HCT116 (cell line): ENCODE data around the gene ALLC. TPM values are rescaled to one million over a fixed set of nuclear protein-coding genes. Genes with fewer than 3 reads are reported as not detected.

Source experiments
- ATAC-seq: fragments of 200-7000 bp; cut with Tn5 transposase; 2 replicates; pipeline ENCODE4 v1.9.1; 2020; ENCODE audit warnings: mild to moderate bottlenecking, moderate library complexity
- BruUV-seq: library from RNA; stranded (reverse); fragments of 400-500 nt; replicated peaks from 2 replicates; lab custom pipeline; 2021; lab: Mats Ljungman, UMichigan
- CTCF ChIA-PET: fragments of 300-600 bp; sonication (Branson Sonifier 250); formaldehyde crosslinking; loops from one replicate; lab custom pipeline; 2021; ENCODE audit warnings: antibody characterized with exemption; lab: Charles Lee
- POLR2A ChIA-PET: fragments of 300-600, 350-600 bp; sonication (Branson Sonifier 250); formaldehyde crosslinking; loops from one replicate; lab custom pipeline; 2021; ENCODE audit warnings: antibody characterized with exemption; lab: Charles Lee
- RAD21 ChIA-PET, 2 experiments: fragments of 300-600 bp; sonication (Branson Sonifier 250); formaldehyde crosslinking; loops; one replicate each; lab custom pipeline; 2023; ENCODE audit warnings: low total read pairs in 2 of 2; ENCODE audit not compliant: uncharacterized antibody in 2 of 2, unreplicated experiment in 2 of 2, low non-redundant PET in 1 of 2; lab: Charles Lee
- DNase-seq: peaks from one replicate; pipeline ENCODE4 v3.0.0-alpha.2; 2010; ENCODE audit warnings: low read depth, low spot score
- H2AFZ ChIP-seq: fragments of 200-600 bp; shearing (Covaris generic), sonication (generic); 2 replicates; pipeline ENCODE4 v1.6.1; 2017; ENCODE audit warnings: low read depth, mixed run types, mixed read lengths, antibody characterized with exemption, low read length; ENCODE audit not compliant: poor library complexity, severe bottlenecking
- H3K27ac ChIP-seq: 2 replicates; pipeline ENCODE4 v1.5.1; 2012; ENCODE audit warnings: low read depth, low read length
- H3K27me3 ChIP-seq: fragments of 200-600 bp; sonication (generic); 2 replicates; pipeline ENCODE4 v1.6.1; 2016; ENCODE audit warnings: mixed run types, low read length, mixed read lengths; ENCODE audit not compliant: insufficient read depth
- H3K36me3 ChIP-seq, 2 experiments: fragments of 200-500 bp in 1 of 2; fragments of 200-600 bp in 1 of 2; sonication (Bioruptor generic) in 1 of 2; sonication (generic) in 1 of 2; 2 replicates each; pipeline versions ENCODE4 v1.5.1 to v1.6.1; 2014 to 2016; ENCODE audit warnings: low read length in 2 of 2, inconsistent platforms in 1 of 2, mixed read lengths in 1 of 2, mixed run types in 1 of 2; ENCODE audit not compliant: insufficient read depth in 2 of 2, control insufficient read depth in 1 of 2
- H3K4me1 ChIP-seq, 2 experiments: fragments of 200-600 bp in 1 of 2; sonication (generic) in 1 of 2; 2 replicates each; pipeline versions ENCODE4 v1.5.1 to v1.6.1; 2012 to 2017; ENCODE audit warnings: low read length in 2 of 2, inconsistent platforms in 1 of 2, mild to moderate bottlenecking in 1 of 2, mixed read lengths in 1 of 2, mixed run types in 1 of 2, moderate library complexity in 1 of 2; ENCODE audit not compliant: insufficient read depth in 2 of 2, control insufficient read depth in 1 of 2
- H3K4me2 ChIP-seq: fragments of 200-600 bp; sonication (generic); 2 replicates; pipeline ENCODE4 v1.6.1; 2017; ENCODE audit warnings: mixed run types, low read length, mixed read lengths
- H3K4me3 ChIP-seq, 2 experiments: fragments of 200-600 bp in 1 of 2; sonication (generic) in 1 of 2; replicated peaks in 1 of 2; 2 replicates each; pipeline ENCODE4 v1.5.1; 2011 to 2016; ENCODE audit warnings: low read length in 2 of 2, control low read depth in 1 of 2, low read depth in 1 of 2, mild to moderate bottlenecking in 1 of 2, mixed read lengths in 1 of 2, mixed run types in 1 of 2
- H3K79me2 ChIP-seq: fragments of 200-600 bp; sonication (generic); 2 replicates; pipeline ENCODE4 v1.6.1; 2017; ENCODE audit warnings: mild to moderate bottlenecking, mixed run types, low read length, moderate library complexity, mixed read lengths; ENCODE audit not compliant: insufficient read depth
- H3K9ac ChIP-seq: fragments of 200-600 bp; sonication (generic); 2 replicates; pipeline ENCODE4 v1.6.1; 2016; ENCODE audit warnings: low read length, mixed read lengths
- H3K9me2 ChIP-seq: fragments of 200-600 bp; sonication (generic), shearing (Covaris generic); 2 replicates; pipeline ENCODE4 v1.6.1; 2017; ENCODE audit warnings: mixed run types, mild to moderate bottlenecking, moderate library complexity; ENCODE audit not compliant: insufficient read depth
- H3K9me3 ChIP-seq, 2 experiments: fragments of 200-500 bp in 1 of 2; fragments of 200-600 bp in 1 of 2; sonication (Bioruptor generic) in 1 of 2; sonication (generic) in 1 of 2; 2 replicates each; pipeline ENCODE4 v1.6.1; 2014 to 2017; ENCODE audit warnings: low read length in 2 of 2, mixed read lengths in 2 of 2, inconsistent platforms in 1 of 2, low read depth in 1 of 2, mild to moderate bottlenecking in 1 of 2, mixed run types in 1 of 2, moderate library complexity in 1 of 2; ENCODE audit not compliant: control insufficient read depth in 1 of 2, insufficient read depth in 1 of 2
- H4K20me1 ChIP-seq: fragments of 200-600 bp; sonication (generic), shearing (Covaris generic); 2 replicates; pipeline ENCODE4 v1.6.1; 2017; ENCODE audit warnings: mixed run types, mild to moderate bottlenecking, moderate library complexity; ENCODE audit not compliant: insufficient read depth
- ELF1 ChIP-seq: IDR thresholded peaks from 2 replicates; pipeline ENCODE4 v1.6.1; 2012; ENCODE audit warnings: low read depth, borderline replicate concordance
- EZH2phosphoT487 ChIP-seq: fragments of 200-600 bp; IDR thresholded peaks from 2 replicates; pipeline ENCODE4 v1.6.1; 2018; ENCODE audit warnings: antibody characterized with exemption, borderline replicate concordance
- RAD21 ChIP-seq: IDR thresholded peaks from 2 replicates; pipeline ENCODE4 v1.6.1; 2012; ENCODE audit warnings: low read depth, mild to moderate bottlenecking
- REST ChIP-seq: IDR thresholded peaks from 2 replicates; pipeline ENCODE4 v1.6.1; 2012; ENCODE audit warnings: low read depth
- SIN3A ChIP-seq: IDR thresholded peaks from 2 replicates; pipeline ENCODE4 v1.6.1; 2012; ENCODE audit warnings: low read depth
- ZBTB33 ChIP-seq: IDR thresholded peaks from 2 replicates; pipeline ENCODE4 v1.6.1; 2011; ENCODE audit warnings: mild to moderate bottlenecking, low read length, moderate library complexity; ENCODE audit not compliant: insufficient replicate concordance; ENCODE audit errors: extremely low read depth
- intact Hi-C: fragments of 100-400 bp; cut with micrococcal nuclease; formaldehyde crosslinking; loops from 2 replicates; pipeline ENCODE4 v1.10.0; 2022
- total RNA-seq: library from RNA; stranded (reverse); gene quantifications from one replicate; pipeline ENCODE4 v1.2.1, GENCODE V29; 2021; ENCODE audit not compliant: unreplicated experiment

The ALLC gene
- total RNA-seq, 1 experiment from 2014 or later = not detected

- Histone ChIP-seq H3K79me2 (no peaks in the 10 kb centered on the region), H2AFZ (no peak overlapping the region), H3K9ac (no peak overlapping the region), H3K9me3 (no peaks in the 10 kb centered on the region), H3K27me3 (peaks cover 24% of the 10 kb centered on the region), H3K27ac (no peak overlapping the region), H3K9me2 (no peaks in the 10 kb centered on the region), H4K20me1 (no peaks in the 10 kb centered on the region), H3K4me2 (no peak overlapping the region), H3K36me3 (no peaks in the 10 kb centered on the region), H3K4me1 (no peaks in the 10 kb centered on the region), H3K4me3 (no peak overlapping the region)
- BruUV-seq = no TSS peak
- RAD21 ChIA-PET = no interaction called here
- ATAC-seq = no peak
- TF ChIP-seq ZBTB33 (no peak), EZH2phosphoT487 (no peak), ELF1 (no peak), REST (no peak), SIN3A (no peak), RAD21 (no peak)
- intact Hi-C loops = no loop called here
- DNase-seq = no peak
- CTCF ChIA-PET = no interaction called here
- POLR2A ChIA-PET = no interaction called here
Measured at GRCh38 chr2:3712424-3712823, 54.4 kb downstream of the ALLC start.
